ENCODE data around the gene TMED6. TPM values are rescaled to one million over a fixed set of nuclear protein-coding genes. Genes with fewer than 3 reads are reported as not detected.
A peak's percentile ranks its signal among the peaks of the same experiment; 100 is the strongest.

TMED6 gene
- total RNA-seq, 2 experiments from 2014 or later: 0.70 to 1.2 TPM

GRCh38 chr16:69339289-69340094, 12.1 kb downstream of the TMED6 start, which contains the start of the genes COG8 and NIP7:
TSS of gene COG8 (minus strand) at chr16:69339564. CDS start at chr16:69339552, 12 bp downstream.
TSS of gene NIP7 (plus strand) at chr16:69339772. CDS start at chr16:69339830, 58 bp downstream.
- peaks cover 33% of the 10 kb centered on the region for H3K36me3 Mint-ChIP-seq
- peaks cover 34% of the 10 kb centered on the region for H3K4me1 Mint-ChIP-seq

DNA sequence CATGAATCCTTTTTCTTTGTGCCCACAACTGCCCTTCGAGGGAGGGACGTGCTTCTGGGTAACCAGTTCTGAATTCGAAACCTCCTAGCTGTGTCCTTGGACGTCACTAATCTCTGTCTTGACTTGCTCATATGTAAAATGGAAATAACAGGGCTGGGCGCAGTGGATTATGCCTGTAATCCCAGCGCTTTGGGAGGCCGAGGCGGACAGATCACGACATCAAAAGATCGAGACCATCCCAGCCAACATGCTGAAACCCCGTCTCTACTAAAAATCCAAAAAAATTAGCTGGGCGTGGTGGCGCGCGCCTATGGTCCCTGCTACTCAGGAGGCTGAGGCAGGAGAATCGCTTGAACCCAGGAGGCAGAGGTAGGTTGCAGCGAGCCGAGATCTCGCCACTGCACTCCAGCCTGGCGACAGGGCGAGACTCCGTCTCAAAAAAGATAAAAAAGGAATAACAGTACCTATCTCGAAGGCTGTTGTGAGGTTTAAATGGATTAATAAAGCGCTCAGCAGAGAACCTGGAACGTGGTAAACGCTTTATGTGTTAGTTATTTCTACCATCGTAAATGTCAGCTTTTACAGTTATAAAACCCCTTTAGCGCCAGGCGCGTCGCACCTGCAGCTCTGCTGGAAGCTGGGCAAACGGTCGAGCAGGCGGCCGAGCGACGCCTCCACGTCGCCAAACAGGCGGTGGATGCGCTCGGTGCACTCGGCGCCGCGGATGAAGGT, 12.9 kb downstream of the TMED6 start:
- peak overlapping the region; percentile 96 for H3K27ac Mint-ChIP-seq
- peaks cover 32% of the 10 kb centered on the region for H3K36me3 Mint-ChIP-seq
- no peaks in the 10 kb centered on the region for H3K9me3 Mint-ChIP-seq
- H3K4me1 Mint-ChIP-seq: peaks cover 34% of the 10 kb centered on the region
- H3K27me3 Mint-ChIP-seq: no peaks in the 10 kb centered on the region
- DNase-seq: no peak
- H3K4me3 Mint-ChIP-seq: peak overlapping the region; percentile 96

More at GRCh38 chr16:69339289-69340094, 12.1 kb downstream of the TMED6 start, which contains the start of the genes COG8 and NIP7:
- H3K9me3 Mint-ChIP-seq: no peaks in the 10 kb centered on the region
- DNase-seq: peak; percentile 91
- H3K27me3 Mint-ChIP-seq: no peaks in the 10 kb centered on the region
- H3K4me3 Mint-ChIP-seq: peak within 1 kb of the TSS; percentile 96
- peak within 1 kb of the TSS; percentile 96 for H3K27ac Mint-ChIP-seq

DNA sequence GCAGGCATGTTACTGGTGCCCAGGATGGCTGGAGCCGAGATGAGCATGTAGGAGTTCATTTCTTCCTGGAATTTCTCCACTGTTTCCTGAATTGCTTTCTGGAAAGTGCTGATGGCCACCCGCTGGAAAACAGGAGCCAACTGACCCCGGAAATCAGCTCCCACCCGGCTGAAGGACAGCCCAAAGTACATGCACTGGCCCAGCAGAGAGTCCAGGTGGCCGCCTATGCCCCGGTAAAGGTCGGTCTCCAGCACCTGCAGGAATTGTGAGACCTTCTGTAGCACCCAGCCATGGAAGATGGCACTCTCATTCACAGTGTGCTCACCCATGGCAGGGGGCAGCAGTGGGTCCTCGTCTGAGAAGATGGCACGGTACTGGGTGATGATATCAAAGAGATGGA, 16.9 kb downstream of the TMED6 start:
- no peak for DNase-seq
- no peaks in the 10 kb centered on the region for H3K27me3 Mint-ChIP-seq
- H3K9me3 Mint-ChIP-seq: no peaks in the 10 kb centered on the region
- H3K4me1 Mint-ChIP-seq: peaks cover 15% of the 10 kb centered on the region
- H3K4me3 Mint-ChIP-seq: no peak overlapping the region
- H3K36me3 Mint-ChIP-seq: peaks cover 11% of the 10 kb centered on the region
- no peak overlapping the region for H3K27ac Mint-ChIP-seq

DNA sequence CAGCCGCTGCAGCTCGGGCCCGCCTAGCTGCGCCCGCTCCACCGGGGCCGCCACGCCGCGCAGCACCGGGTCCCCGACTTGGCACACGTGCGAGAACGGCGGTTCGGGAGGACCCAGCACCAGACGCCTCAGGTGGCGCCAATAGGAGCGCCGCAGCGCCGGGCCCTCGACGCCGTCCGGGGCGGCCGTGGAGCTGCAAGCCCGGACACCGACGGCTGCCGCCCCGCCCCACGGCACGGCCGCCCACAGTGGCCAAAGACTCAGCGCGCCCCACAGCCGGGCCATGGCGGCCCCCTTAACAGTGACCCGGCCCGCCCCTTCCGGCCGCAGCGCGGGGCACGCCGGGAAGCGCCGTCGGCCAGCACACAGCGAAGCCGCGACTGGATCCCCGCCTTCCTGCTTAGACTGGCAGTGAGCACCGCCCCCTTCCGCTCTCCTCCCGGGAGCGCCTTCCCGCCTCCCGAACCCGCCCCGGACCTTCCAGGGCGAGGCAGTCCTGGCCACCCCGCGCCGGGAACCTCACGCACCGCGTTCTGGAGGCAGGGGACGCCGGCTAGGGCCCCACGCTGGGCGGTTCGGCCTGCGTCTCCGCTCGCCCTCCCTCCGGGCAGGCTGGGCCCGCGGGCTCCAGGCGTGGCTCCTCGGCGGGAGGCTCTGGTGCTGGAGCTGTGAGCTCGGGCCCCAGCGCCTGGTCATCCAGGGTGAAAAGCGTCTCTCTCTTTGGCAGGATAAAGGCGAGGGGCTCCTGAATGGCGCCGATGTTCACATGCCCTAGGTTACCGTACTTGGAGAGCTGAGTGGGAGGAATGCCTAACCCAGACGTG, 21.1 kb downstream of the TMED6 start, which contains the start of gene PDF:
PDF (minus strand) TSS at position 303 of the 824 bp plus-strand sequence; CDS start at position 285, 18 bp downstream.
- Mint-ChIP-seq H3K4me3 (peak within 1 kb of the TSS; percentile 88), H3K4me1 (peaks cover 36% of the 10 kb centered on the region), H3K27me3 (no peaks in the 10 kb centered on the region), H3K27ac (peak within 1 kb of the TSS; percentile 88), H3K36me3 (peaks cover 38% of the 10 kb centered on the region), H3K9me3 (no peaks in the 10 kb centered on the region)
- peak; percentile 91 for DNase-seq

- H3K36me3 Mint-ChIP-seq: peaks cover 45% of the 10 kb centered on the region
- H3K27ac Mint-ChIP-seq: peak overlapping the region; percentile 79
- peak; percentile 61 for DNase-seq
- peak overlapping the region; percentile 88 for H3K4me3 Mint-ChIP-seq
- H3K9me3 Mint-ChIP-seq: no peaks in the 10 kb centered on the region
- peaks cover 40% of the 10 kb centered on the region for H3K4me1 Mint-ChIP-seq
- no peaks in the 10 kb centered on the region for H3K27me3 Mint-ChIP-seq
Observed at GRCh38 chr16:69329369-69330285, 22.0 kb downstream of the TMED6 start.

DNA sequence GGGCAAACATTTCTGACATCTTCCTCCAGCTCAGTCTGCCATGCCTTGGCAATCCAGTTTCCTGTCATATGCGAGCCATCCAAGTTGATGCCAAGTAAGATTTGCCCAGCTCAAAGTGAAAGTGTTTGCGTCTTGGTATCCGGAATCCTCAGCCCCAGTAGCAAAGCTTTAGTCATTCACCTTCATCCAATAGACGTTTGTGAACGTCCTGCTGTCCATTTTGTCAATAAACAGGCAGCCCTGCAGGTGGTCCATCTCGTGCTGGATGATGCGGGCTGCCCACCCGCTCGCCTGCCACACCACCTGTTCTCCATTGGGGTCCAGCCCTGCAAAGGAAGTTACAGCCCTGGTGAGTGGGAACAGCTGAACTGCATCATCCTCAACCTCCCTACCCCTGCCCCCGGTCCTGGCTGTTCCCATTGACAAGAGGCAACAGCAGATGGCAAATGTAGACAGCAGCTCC, 22.7 kb downstream of the TMED6 start:
- Mint-ChIP-seq H3K27me3 (no peaks in the 10 kb centered on the region), H3K27ac (peak overlapping the region; percentile 79), H3K36me3 (peaks cover 46% of the 10 kb centered on the region), H3K4me3 (peak overlapping the region; percentile 88), H3K4me1 (peaks cover 44% of the 10 kb centered on the region), H3K9me3 (no peaks in the 10 kb centered on the region)
- DNase-seq: no peak

GRCh38 chr16:69327585-69328310, 23.8 kb downstream of the TMED6 start:
- no peaks in the 10 kb centered on the region for H3K9me3 Mint-ChIP-seq
- no peak for DNase-seq
- H3K27ac Mint-ChIP-seq: peak overlapping the region; percentile 16
- H3K27me3 Mint-ChIP-seq: no peaks in the 10 kb centered on the region
- H3K36me3 Mint-ChIP-seq: peaks cover 46% of the 10 kb centered on the region
- peaks cover 44% of the 10 kb centered on the region for H3K4me1 Mint-ChIP-seq
- peak overlapping the region; percentile 36 for H3K4me3 Mint-ChIP-seq

GRCh38 chr16:69326172-69326873, 25.3 kb downstream of the TMED6 start:
- H3K9me3 Mint-ChIP-seq: no peaks in the 10 kb centered on the region
- H3K27me3 Mint-ChIP-seq: no peaks in the 10 kb centered on the region
- H3K4me1 Mint-ChIP-seq: peaks cover 46% of the 10 kb centered on the region
- H3K36me3 Mint-ChIP-seq: peaks cover 57% of the 10 kb centered on the region
- no peak for DNase-seq
- peak overlapping the region; percentile 36 for H3K4me3 Mint-ChIP-seq
- H3K27ac Mint-ChIP-seq: peak overlapping the region; percentile 16

DNA sequence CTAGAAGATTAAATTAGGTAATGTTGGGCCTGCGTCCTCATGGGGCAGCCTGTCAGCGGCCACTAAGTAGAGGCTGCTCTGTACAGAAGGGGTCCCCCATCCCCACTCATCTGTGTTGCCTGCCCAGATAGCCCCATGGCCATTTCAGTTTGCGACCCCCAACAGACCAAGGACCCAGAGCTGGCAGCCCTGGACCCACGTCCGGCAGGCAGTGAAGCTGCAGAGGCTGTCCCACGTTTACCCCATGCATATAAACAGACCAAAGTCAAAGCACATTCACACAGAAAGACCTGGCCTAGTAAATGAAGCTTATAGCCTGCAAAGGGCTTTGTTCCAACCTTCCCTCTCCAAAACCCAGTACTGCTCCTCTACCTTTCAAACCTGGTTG, 25.8 kb downstream of the TMED6 start:
- Mint-ChIP-seq H3K27me3 (no peaks in the 10 kb centered on the region), H3K4me1 (peaks cover 45% of the 10 kb centered on the region), H3K36me3 (peaks cover 58% of the 10 kb centered on the region), H3K9me3 (no peaks in the 10 kb centered on the region), H3K4me3 (peak overlapping the region; percentile 36), H3K27ac (no peak overlapping the region)
- no peak for DNase-seq

DNA sequence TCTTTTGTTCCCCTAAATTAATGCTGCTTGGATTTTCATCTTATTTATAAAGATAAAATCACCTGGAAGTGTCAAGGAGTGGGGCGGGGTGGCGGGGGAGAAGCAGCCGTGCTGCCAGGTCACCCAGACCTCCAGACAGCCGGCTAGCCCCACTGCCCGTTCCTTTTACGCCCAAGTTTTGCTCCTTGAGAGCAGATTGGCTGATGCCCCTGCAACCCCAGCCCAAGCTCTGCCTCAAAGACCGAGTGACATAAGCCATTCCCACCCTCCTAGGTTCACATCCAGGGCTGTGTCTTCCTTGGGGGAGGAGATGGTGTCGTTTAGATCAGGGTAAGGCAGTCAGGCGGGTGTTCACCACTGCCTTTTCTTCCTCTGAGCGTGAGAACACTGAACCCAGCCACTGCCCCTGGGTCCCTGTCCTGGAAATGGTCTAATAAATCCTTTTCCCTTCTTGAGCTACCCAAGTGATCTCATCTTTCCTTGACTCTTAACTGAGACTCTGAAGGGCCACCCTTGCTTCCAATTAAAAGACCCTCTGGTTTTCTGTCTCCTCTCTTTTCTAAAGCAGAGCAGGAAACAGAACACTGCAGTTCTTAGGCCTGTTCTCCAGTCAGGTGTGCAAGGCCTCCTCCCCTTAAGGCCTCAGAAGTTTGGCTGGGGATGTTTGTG, 26.9 kb downstream of the TMED6 start:
- Mint-ChIP-seq H3K4me3 (no peak overlapping the region), H3K27me3 (no peaks in the 10 kb centered on the region), H3K9me3 (no peaks in the 10 kb centered on the region), H3K27ac (peak overlapping the region; percentile 63), H3K4me1 (peaks cover 44% of the 10 kb centered on the region), H3K36me3 (peaks cover 57% of the 10 kb centered on the region)
- no peak for DNase-seq

DNA sequence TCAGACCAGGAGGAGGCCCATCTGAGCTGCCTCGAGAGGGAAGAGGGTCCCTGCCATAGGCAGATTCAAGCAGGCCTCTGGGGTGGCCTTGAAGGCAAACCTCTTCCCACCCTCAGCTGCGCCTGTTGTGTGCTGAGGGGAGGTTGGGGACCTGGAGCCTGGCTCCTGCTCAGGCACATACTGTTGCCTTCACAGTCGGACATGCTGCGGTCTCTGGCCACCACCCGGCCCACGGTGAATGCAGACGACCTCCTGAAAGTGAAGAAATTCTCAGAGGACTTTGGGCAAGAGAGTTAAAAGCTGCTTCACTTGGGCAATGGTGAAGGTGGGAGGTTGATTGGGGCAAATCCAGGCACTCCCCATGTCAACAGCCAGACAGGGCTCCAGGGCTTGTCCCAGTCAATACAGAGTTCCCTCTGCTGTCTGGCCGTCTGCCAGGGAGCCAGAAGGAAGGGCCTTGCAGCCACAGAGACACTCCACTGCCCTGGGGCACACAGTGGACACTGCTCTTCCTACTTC, 27.5 kb downstream of the TMED6 start:
- peaks cover 56% of the 10 kb centered on the region for H3K36me3 Mint-ChIP-seq
- H3K27me3 Mint-ChIP-seq: no peaks in the 10 kb centered on the region
- peaks cover 41% of the 10 kb centered on the region for H3K4me1 Mint-ChIP-seq
- DNase-seq: no peak
- no peak overlapping the region for H3K4me3 Mint-ChIP-seq
- no peak overlapping the region for H3K27ac Mint-ChIP-seq
- H3K9me3 Mint-ChIP-seq: no peaks in the 10 kb centered on the region

DNA sequence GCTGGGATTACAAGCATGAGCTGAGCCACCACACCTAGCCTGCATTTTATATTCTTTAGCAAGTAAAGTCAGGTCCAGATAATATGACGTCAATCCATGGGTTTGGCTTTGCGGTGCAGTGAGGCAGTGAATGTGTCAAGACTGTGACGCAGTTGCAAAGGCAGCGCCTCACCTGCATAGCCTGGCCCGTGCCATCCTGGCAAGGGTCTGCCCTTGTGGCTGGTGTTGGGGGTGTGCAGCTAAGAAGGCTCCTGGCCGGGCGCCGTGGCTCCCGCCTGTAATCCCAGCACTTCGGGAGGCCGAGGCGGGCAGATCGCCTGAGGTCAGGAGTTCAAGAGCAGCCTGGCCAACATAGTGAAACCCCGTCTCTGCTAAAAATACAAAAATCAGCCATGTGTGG, 28.2 kb downstream of the TMED6 start:
- Mint-ChIP-seq H3K9me3 (no peaks in the 10 kb centered on the region), H3K27ac (no peak overlapping the region), H3K4me1 (peaks cover 34% of the 10 kb centered on the region), H3K4me3 (no peak overlapping the region), H3K36me3 (peaks cover 50% of the 10 kb centered on the region), H3K27me3 (no peaks in the 10 kb centered on the region)
- DNase-seq: no peak

All from activated naive CD8-positive, alpha-beta T cell treated with anti-CD3 and anti-CD28 coated beads for 36 hours (primary cell).